HG02852 (cell line): ENCODE measurements around the gene TMEM150B.

Experiments used
- ATAC-seq: cut with Tn5 transposase; IDR thresholded peaks from one replicate; pipeline ENCODE4 v1.9.1; 2021; ENCODE audit warnings: mild to moderate bottlenecking, moderate library complexity; ENCODE audit not compliant: unreplicated experiment

Gene TMEM150B

GRCh38 chr19:55308281-55308680, 16.9 kb downstream of the TMEM150B start:
- ATAC-seq: no peak

DNA sequence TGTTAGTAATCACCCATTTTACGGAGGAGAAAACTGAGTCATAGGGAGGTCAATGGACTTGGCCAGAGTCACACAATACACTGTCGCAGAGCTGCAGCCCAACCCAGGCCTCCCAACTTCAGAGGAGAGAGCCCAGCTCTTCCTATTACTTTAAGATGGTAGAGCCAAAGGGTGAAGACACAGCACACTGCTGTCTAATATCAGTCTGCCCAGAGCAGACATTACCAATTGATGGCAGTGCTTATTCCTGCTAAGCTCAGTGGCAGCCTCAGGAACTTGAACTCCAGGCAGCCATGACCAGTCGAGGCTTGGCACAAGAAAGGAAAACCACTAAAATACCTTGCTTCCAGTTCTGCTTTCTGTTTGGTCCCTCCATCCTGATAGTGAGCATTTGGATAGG, 18.4 kb downstream of the TMEM150B start:
- no peak for ATAC-seq

- ATAC-seq: no peak
Measured at GRCh38 chr19:55305983-55306562, 19.1 kb downstream of the TMEM150B start.

DNA sequence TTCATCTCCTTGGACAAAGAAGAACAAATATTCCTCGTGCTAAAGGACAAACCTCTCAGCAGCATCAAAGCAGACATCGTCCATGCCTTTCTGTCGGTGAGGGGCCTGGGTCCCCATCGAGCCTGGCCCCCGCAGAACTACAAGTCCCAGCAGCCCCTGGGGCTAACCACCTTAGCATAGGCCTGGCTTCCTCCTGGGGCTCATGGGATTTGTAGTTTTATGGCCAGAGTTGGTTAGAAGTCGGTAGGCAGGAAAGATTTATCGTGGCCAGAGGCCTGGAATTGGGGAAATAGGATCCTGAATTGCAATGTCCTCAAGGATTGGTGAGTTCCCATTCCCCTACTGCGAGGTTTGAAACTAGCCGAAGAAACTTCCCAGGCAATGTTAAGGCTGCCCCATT, 19.6 kb downstream of the TMEM150B start:
- ATAC-seq: no peak

DNA sequence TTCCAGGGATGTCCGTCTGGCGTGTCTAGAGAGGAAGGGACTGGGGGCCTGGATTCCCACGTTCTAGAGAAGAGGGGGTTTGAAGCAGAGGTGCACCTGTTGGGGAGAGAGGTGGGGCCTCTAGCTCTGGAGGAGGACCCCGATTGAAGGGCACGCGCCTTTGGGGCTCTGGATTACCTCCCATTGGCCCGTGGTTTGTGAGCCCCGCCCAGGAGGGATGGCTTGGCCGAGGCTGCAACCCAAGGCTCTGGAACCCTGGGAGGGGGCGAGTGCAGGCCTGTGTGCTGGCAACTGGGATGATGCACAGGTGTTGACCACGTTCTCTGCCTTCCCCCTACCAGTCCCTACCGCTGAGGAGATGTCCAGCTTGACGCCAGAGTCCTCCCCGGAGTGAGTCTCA, 20.2 kb downstream of the TMEM150B start:
- ATAC-seq: no peak

GRCh38 chr19:55304279-55304978, 20.7 kb downstream of the TMEM150B start:
- no peak for ATAC-seq

GRCh38 chr19:55303477-55303876, 21.7 kb downstream of the TMEM150B start:
- ATAC-seq: no peak

- ATAC-seq: no peak
Measured at GRCh38 chr19:55302318-55302703, 22.8 kb downstream of the TMEM150B start.

- no peak for ATAC-seq
Measured at GRCh38 chr19:55301459-55302317, 23.5 kb downstream of the TMEM150B start.

GRCh38 chr19:55300886-55301458, 24.2 kb downstream of the TMEM150B start:
- no peak for ATAC-seq

- ATAC-seq: no peak
Measured at GRCh38 chr19:55299991-55300390, 25.1 kb downstream of the TMEM150B start.

DNA sequence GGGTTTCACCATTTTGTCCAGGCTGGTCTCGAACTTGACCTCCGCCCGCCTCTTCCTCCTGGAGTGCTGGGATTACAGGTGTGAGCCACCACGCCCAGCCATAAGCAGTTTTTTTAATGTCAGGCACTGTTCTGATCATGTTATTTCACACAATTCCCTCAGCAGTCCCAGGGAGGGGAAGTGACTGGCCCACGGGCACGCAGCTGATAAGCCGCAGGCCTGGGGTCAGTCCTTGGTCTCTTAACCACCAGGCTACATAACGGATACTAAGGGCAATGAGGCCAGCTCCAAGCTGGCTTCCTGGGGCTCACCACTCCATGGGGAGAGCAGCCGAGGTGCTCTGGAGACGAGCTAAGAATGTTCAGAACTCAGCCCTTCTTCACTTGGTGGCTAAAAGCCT, 27.9 kb downstream of the TMEM150B start:
- ATAC-seq: no peak

- no peak for ATAC-seq
Measured at GRCh38 chr19:55289117-55289796, 35.9 kb downstream of the TMEM150B start.

DNA sequence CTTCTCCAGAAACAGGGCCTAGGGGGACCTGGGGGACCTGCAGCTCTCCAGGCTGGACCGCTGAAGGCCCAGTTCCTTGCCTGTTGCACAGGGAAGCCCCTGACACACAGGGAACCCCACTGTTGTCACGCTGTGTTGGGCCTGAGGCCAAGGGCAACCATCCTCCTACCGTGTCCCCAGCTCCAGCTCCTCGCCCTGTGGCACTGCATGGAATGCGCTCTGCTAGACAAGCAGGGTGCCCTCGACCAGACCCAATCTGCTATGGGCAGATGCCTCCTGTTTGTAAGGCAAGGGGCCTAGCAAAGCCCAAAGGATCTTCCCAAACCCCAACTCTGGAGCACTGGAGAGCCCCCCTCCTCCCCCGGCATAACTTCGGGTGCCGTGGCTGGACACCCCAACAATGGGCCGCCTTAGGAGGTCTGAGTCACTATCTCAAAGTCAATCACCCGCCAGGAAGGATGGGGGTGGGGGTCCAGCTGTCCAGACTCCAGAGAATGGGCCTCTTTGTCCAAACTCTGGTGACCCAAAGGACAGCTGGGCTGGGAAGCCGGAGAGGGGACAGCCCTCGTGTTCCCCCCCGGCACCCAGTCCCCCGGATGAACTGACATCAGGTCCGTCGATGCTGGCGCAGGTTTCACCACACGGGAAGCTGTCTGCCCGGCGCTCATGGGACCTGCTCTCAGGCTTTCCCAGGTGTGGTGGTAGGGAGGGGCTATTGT, 37.6 kb downstream of the TMEM150B start:
- no peak for ATAC-seq

DNA sequence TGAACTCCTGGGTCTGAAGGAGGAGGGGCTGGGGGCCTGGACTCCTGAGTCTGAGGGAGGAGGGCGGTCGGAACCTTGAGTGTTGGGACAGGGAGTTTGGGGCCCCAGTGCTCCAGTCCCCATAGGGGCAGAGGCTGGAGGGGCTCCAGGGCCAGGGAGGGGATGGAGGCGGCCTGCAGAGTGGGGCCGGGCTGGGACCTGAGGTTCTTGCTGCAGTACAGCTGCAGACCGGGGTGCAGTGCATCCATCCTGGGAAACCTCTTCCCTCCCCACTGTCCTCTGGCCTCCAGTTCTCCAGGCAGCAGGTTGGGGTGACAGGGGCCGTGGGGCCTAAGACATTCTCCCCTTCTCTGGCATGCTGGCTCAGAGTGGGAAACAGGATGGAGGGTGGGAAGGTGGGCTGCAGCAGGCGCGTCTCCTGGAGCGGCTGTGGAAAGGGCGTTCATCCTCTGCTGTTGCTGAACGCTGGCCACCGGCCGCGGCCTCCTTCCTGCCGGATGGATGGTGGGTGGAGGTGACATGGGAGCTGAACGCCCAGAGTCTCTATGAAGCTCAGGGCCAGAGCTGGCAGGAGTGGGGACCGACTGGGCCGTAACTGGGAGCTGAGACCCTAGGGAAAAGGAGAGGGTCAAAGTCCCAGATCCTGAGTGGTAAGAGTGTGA, 39.8 kb downstream of the TMEM150B start:
- ATAC-seq: no peak

DNA sequence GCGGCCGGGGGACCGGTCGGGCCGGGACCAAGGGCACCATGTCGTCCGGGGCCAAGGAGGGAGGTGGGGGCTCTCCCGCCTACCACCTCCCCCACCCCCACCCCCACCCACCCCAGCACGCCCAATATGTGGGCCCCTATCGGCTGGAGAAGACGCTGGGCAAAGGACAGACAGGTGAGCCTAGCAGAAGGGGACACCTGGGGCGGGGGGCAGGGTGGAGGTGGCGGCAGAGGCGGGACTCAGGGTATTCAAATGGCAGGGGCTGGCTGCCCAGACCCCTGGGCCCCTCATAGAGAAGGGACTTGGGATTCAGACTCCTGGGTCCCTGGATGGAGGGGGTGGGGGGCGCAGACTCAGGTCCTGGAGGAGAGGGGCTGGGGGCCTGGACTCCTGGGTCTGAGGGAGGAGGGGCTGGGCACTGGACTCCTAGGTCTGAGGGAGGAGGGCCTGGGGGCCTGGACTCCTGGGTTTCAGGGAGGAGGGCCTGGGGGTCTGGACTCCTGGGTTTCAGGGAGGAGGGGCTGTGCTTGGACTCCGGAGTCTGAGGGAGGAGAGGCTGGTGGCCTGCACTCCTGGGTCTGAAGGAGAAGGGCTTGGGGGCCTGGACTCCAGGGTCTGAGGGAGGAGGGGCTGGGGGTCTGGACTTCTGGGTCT, 40.6 kb downstream of the TMEM150B start:
- ATAC-seq: no peak

GRCh38 chr19:55283548-55284377, 41.4 kb downstream of the TMEM150B start, which contains the start of gene BRSK1:
Gene BRSK1 (plus strand): TSS chr19:55283997. CDS start chr19:55284443, 446 bp downstream.
- no peak for ATAC-seq
